Measurements from ENCODE around the gene NUP42.
A peak's percentile ranks its signal among the peaks of the same experiment; 100 is the strongest.

NUP42 gene

GRCh38 chr7:23238983-23239652 is 57.3 kb downstream of the NUP42 start:
- no peak for DNase-seq

- no peak for DNase-seq
These were observed 57.9 kb downstream of the NUP42 start for GRCh38 chr7:23239698-23240097.

DNA sequence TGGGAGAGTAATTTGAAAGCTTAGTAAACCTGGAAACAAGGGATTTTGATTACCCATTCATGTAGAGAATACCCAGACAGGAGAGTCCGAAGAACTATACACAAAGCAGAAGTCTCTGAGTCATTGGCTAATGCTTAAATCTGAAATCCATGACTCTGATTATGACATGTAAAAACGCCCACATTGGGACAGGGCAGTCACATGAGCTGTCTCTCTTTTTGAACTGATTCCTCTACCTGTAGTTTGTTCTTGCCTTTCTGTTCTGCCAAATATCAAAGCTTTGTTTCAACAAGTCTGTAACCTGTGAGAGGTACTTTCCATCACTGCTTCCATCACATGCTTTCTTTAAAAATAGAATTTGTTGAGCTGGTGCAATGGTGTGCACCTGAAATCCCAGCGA is 60.5 kb downstream of the NUP42 start:
- no peak for DNase-seq

- no peak for DNase-seq
These were observed 61.1 kb downstream of the NUP42 start for GRCh38 chr7:23242935-23243334.

GRCh38 chr7:23246555-23246954 is 64.7 kb downstream of the NUP42 start, which contains the start of gene GPNMB:
Gene GPNMB, plus strand, starts transcription at chr7:23246775. Its CDS starts 83 bp downstream, at chr7:23246858.
- no peak for DNase-seq

GRCh38 chr7:23247046-23247602 is 65.3 kb downstream of the NUP42 start:
- DNase-seq = no peak

GRCh38 chr7:23247603-23248335 is 65.9 kb downstream of the NUP42 start:
- peak; percentile 2 for DNase-seq

DNA sequence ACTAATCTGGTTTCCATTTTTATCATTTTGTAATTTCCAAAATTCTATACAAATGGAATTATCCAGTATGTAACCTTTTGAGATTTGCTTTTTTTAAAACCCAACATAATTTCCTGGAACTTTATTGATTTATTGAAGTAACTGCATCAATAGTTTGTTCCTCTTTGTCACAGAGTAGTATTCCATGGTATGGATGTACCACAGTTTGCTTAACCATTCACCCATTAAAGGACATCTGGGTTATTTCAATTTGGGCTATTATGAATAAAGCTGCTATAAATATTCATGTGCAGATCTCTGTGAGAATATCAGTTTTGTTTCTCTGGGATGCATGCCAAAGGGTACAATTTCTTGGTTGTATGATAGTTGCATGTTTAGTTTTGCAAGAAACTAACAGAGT is 67.6 kb downstream of the NUP42 start:
- no peak for DNase-seq
